NCI-H128 (cell line): ENCODE measurements around the gene AMFR.

Experiments used
- DNase-seq: peaks from one replicate; lab custom pipeline; 2025; ENCODE audit not compliant: unreplicated experiment; lab: John Stamatoyannopoulos, UW

AMFR gene

DNA sequence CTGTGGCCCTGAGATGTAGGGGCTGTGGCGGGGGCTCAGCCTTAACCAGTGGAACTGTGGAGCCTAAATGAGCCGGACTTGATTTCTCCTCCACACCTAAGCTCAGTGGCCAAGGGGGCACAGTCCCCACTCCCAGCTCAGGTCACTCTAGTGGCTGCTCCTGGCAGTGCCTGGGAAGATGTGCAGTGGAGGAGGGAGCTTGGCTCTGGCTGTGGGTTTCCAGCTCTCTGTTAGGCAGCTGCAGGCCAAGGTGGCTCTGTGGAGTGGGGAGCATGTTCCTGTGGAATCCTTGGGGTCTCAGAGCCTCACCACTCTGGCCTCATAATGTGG is 76.3 kb downstream of the AMFR start:
- no peak for DNase-seq

- no peak for DNase-seq
Observed at GRCh38 chr16:56348168-56349085, 76.9 kb downstream of the AMFR start.

GRCh38 chr16:56347670-56348069 is 77.7 kb downstream of the AMFR start:
- DNase-seq = no peak

GRCh38 chr16:56347166-56347565 is 78.2 kb downstream of the AMFR start:
- DNase-seq = no peak

GRCh38 chr16:56346131-56346890 is 79.0 kb downstream of the AMFR start:
- no peak for DNase-seq

- DNase-seq = no peak
Observed at GRCh38 chr16:56345406-56346050, 79.8 kb downstream of the AMFR start.

DNA sequence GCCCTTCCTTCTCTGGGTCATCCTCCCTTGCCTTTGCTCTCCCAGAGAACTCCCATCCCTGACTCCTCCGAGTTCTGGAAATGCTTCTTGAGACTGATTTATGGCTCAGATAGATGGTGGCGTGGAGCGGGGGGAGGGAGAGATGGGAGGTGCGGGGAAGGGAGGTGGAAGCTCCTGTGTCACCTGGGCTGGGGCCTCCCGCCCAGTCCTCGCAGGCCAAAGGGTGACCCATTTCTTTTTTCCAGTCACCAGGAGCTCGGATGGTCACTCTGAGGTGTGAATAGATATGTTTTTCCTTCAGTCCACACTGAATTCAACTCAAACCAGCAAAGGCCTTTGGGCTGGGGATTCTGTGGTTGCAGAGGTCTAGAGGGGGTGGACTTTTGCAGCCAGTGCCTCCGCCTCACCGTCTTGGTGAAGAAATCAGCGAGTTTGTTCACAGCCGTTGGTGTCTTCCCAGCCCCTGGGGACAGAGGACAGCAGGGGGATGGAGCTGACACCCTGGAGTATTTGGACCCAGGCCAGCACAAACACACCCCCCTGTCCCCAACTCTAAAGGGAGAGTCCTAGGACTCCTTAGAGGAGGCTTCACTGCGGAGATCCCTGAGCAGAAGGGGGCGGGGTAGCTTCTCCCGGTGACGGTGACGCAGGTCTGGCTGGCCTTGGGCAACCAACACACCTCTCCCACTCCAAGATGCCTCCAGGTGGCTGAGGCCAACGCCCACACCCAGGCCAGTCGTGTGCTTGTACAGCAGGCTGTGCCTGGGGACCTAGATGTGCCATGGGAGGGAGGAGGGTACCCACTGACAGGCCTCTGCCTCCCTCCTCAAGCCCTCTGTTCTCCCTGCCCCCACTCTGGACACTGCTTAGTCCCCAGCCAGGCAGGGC is 80.6 kb downstream of the AMFR start:
- no peak for DNase-seq

- DNase-seq = no peak
Observed at GRCh38 chr16:56343661-56344517, 81.5 kb downstream of the AMFR start.

GRCh38 chr16:56341656-56342399 is 83.5 kb downstream of the AMFR start:
- no peak for DNase-seq

DNA sequence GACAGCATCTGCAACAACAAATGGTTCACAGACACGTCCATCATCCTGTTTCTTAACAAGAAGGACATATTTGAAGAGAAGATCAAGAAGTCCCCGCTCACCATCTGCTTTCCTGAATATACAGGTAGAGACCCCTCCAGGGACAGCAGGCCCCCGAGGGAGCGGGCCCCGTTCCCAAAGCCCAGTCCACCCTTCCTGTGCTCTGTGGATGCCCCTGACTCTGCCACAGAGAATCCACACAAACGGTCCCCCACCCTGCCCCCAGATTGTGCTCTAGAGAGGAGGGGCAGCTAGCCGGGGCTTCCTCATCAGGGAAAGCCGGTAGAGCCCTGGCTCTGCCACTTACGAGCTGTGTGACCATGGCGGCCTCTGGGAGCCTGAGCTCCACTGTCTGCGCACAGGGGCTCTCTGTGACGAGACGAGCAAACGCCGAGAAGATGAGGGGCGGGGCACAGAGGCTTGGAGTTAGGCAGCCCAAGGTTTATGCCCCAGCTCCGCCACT is 84.4 kb downstream of the AMFR start:
- no peak for DNase-seq

DNA sequence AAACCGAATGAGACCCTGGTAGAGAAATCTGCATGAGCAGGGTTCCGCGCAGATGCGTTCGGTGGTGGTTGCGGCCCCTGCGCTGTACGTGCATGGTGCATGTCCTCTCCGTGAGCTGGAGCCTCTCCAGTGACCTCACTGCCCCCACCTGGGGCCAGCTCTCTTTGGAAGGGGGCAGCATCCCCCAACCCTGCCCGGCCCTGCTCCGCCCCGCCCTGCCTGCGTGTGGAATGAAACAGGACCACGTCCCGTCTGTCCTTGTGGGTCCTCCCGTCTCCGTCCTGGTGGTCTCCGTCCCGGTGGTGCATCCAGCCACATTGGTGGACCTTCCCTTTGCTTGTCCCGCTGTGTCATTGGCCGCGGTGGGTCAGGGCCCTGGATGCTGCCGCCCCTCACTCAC is 84.9 kb downstream of the AMFR start:
- no peak for DNase-seq

- no peak for DNase-seq
Observed at GRCh38 chr16:56339431-56340195, 85.7 kb downstream of the AMFR start.

- DNase-seq = no peak
Observed at GRCh38 chr16:56338566-56339318, 86.6 kb downstream of the AMFR start.

DNA sequence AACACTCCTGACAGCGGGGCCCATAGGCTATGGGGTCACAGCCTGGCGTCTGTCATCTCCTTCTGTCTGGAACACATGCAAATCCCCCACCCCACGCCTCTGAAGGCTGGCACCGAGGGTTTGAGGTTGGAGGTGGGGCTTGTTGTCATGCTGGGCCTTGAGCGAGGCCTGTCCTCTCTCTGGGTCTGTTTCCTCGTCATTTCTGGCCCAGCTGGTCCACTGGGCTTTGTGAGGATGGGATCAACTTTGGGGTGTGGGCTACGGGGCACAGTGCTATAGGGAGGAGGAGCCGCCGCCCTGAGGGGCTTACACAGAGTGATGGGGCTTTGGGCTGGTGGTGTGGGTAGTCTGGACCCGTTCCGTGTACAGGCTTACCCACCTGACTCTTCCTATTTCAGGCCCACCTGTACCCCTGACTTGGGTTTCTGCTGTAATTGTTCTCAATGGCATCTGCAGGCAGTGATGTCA is 87.5 kb downstream of the AMFR start:
- DNase-seq = no peak

DNA sequence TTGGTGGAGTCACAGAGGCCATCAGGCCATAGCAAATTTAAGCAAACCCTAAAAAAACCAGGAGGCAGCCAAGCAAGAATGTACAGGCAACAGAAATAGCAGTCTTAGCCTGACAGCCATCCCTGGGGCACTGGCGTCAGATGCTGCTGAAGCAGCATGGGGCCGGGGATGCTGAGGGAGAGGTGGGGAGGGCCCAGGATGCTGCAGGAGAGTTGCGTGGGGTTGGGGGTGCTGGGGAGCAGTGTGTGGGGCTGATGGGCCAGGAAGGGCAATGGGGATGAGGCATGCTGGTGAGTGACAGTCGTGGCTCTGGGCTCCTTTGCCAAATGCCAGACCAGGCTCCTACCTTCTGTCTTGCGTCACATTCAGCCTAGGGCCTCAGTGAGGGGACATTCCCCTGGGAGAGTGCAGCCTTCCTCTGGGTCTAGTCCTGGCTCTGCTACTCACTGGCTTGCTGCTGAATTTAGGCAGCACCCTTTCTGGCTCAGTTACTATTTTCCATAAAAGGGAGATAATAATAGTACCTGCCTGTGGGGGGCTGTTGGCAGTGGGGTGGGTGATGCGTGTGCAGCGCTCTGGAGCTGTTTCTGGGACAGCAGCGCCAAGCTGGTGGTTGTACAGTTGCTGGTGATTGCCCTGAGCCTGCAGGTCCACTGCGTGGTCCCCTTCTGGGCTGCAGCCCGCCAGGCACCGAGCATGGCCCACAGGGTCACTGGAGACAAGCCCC is 88.1 kb downstream of the AMFR start:
- DNase-seq = no peak

- DNase-seq = no peak
Observed at GRCh38 chr16:56336711-56337110, 88.6 kb downstream of the AMFR start.
